PC-3 (cell line): ENCODE data around the gene RIPOR3. TPM values are rescaled to one million over a fixed set of nuclear protein-coding genes. Genes with fewer than 3 reads are reported as not detected.
A peak's percentile ranks its signal among the peaks of the same experiment; 100 is the strongest.

ENCODE experiments used
- ATAC-seq: fragments of 200-7000 bp; cut with Tn5 transposase; 2 replicates; pipeline ENCODE4 v1.9.1; 2020; ENCODE audit warnings: mild to moderate bottlenecking, moderate library complexity
- BruUV-seq: library from RNA; stranded (reverse); fragments of 400-500 nt; replicated peaks from 2 replicates; lab custom pipeline; 2021; lab: Mats Ljungman, UMichigan
- CTCF ChIA-PET: fragments of 300-600 bp; sonication (Branson Sonifier 250); formaldehyde crosslinking; loops from one replicate; lab custom pipeline; 2022; ENCODE audit warnings: antibody characterized with exemption; lab: Charles Lee
- POLR2A ChIA-PET: fragments of 300-600 bp; sonication (Branson Sonifier 250); formaldehyde crosslinking; loops from one replicate; lab custom pipeline; 2022; ENCODE audit warnings: antibody characterized with exemption; ENCODE audit not compliant: unreplicated experiment; lab: Charles Lee
- DNase-seq: peaks from one replicate; pipeline ENCODE4 v3.0.0-alpha.2; 2015
- H2AFZ ChIP-seq: fragments of 300-600 bp; sonication (generic); 2 replicates; pipeline ENCODE4 v1.6.0; 2016; ENCODE audit warnings: antibody characterized with exemption, low read length
- H3F3A ChIP-seq: fragments of 300-600 bp; sonication (generic); one replicate; pipeline ENCODE4 v1.6.0; 2017; ENCODE audit warnings: antibody characterized with exemption, low read length, control low read depth, mild to moderate bottlenecking; ENCODE audit not compliant: unreplicated experiment
- H3K27ac ChIP-seq: fragments of 300-600 bp; sonication (generic); 2 replicates; pipeline ENCODE4 v1.5.1; 2016; ENCODE audit warnings: mild to moderate bottlenecking, low read length
- H3K27me3 ChIP-seq: fragments of 300-600 bp; sonication (generic); 2 replicates; pipeline ENCODE4 v1.6.1; 2016; ENCODE audit warnings: low read length, mixed read lengths
- H3K36me3 ChIP-seq: fragments of 300-600 bp; sonication (generic); 2 replicates; pipeline ENCODE4 v1.6.1; 2016; ENCODE audit warnings: low read depth, mixed run types, low read length, mixed read lengths
- H3K4me1 ChIP-seq: fragments of 300-600 bp; sonication (generic); 2 replicates; pipeline ENCODE4 v1.5.1; 2016; ENCODE audit warnings: low read length; ENCODE audit not compliant: insufficient read depth
- H3K4me2 ChIP-seq: fragments of 300-600 bp; sonication (generic); 2 replicates; pipeline ENCODE4 v1.6.0; 2016; ENCODE audit warnings: low read length
- H3K4me3 ChIP-seq: fragments of 300-600 bp; sonication (generic); 2 replicates; pipeline ENCODE4 v1.5.1; 2016; ENCODE audit warnings: mild to moderate bottlenecking, low read length, mixed read lengths
- H3K79me2 ChIP-seq: fragments of 300-600 bp; sonication (generic); 2 replicates; pipeline ENCODE4 v1.6.1; 2017; ENCODE audit warnings: low read length, mixed read lengths
- H3K9ac ChIP-seq: fragments of 300-600 bp; sonication (generic); 2 replicates; pipeline ENCODE4 v1.6.0; 2016; ENCODE audit warnings: mild to moderate bottlenecking, low read length
- H3K9me2 ChIP-seq: fragments of 300-600 bp; sonication (generic); replicated peaks from 2 replicates; pipeline ENCODE4 v1.6.1; 2016; ENCODE audit warnings: mixed run types, low read length, mixed read lengths
- H3K9me3 ChIP-seq: fragments of 300-600 bp; sonication (generic); 2 replicates; pipeline ENCODE4 v1.6.1; 2016; ENCODE audit warnings: low read length, mixed read lengths
- H4K20me1 ChIP-seq: fragments of 300-600 bp; sonication (generic); 2 replicates; pipeline ENCODE4 v1.6.1; 2016; ENCODE audit warnings: low read length, mixed read lengths
- EZH2 ChIP-seq: fragments of 300-600 bp; sonication (generic); IDR thresholded peaks from one replicate; pipeline ENCODE4 v1.6.1; 2017; ENCODE audit warnings: antibody characterized with exemption, mild to moderate bottlenecking, low read length; ENCODE audit not compliant: unreplicated experiment
- EZH2phosphoT487 ChIP-seq: fragments of 300-600 bp; sonication (generic); IDR thresholded peaks from 2 replicates; pipeline ENCODE4 v1.6.1; 2018; ENCODE audit warnings: mild to moderate bottlenecking, antibody characterized with exemption, low read length, borderline replicate concordance
- intact Hi-C: fragments of 100-400 bp; cut with micrococcal nuclease; formaldehyde crosslinking; loops from 2 replicates; pipeline ENCODE4 v1.9.0; 2023
- total RNA-seq: library from RNA; depleted of rRNA; stranded (reverse); fragments of >200 nt; gene quantifications from 2 replicates; pipeline ENCODE4 v1.2.3, GENCODE V29; 2014
- TF ChIP-seq, protein P1 (sequence below): fragments of 300-600 bp; sonication (generic); conservative IDR thresholded peaks from 2 replicates; pipeline ENCODE4 v1.5.1; 2017; ENCODE audit warnings: antibody characterized with exemption, low read depth, mild to moderate bottlenecking, low read length

RIPOR3 gene
- total RNA-seq, 1 experiment from 2014 or later: 0.04 TPM

GRCh38 chr20:50559856-50560638 is 131.3 kb downstream of the RIPOR3 start:
- ChIA-PET CTCF (interaction anchor here (0.6 kb wide), 1 partner anchor 421 kb away, joined by 3 read pairs; no protein-coding TSS in a partner anchor), POLR2A (no interaction called here)
- H3K27ac ChIP-seq: no peak overlapping the region
- BruUV-seq: no TSS peak
- H3K4me3 ChIP-seq: no peak overlapping the region
- intact Hi-C loops: loop anchor here (2.0 kb wide), 1 partner anchor 49 kb away; the partner anchor contains the start of gene PTPN1
- H3K9me2 ChIP-seq: no peaks in the 10 kb centered on the region
- no peaks in the 10 kb centered on the region for H4K20me1 ChIP-seq
- H3K9me3 ChIP-seq: no peaks in the 10 kb centered on the region
- H3K9ac ChIP-seq: no peak overlapping the region
- H3K79me2 ChIP-seq: peaks cover 37% of the 10 kb centered on the region
- no peak overlapping the region for H3K4me2 ChIP-seq
- no peaks in the 10 kb centered on the region for H3K27me3 ChIP-seq
- TF ChIP-seq, protein P1, sequence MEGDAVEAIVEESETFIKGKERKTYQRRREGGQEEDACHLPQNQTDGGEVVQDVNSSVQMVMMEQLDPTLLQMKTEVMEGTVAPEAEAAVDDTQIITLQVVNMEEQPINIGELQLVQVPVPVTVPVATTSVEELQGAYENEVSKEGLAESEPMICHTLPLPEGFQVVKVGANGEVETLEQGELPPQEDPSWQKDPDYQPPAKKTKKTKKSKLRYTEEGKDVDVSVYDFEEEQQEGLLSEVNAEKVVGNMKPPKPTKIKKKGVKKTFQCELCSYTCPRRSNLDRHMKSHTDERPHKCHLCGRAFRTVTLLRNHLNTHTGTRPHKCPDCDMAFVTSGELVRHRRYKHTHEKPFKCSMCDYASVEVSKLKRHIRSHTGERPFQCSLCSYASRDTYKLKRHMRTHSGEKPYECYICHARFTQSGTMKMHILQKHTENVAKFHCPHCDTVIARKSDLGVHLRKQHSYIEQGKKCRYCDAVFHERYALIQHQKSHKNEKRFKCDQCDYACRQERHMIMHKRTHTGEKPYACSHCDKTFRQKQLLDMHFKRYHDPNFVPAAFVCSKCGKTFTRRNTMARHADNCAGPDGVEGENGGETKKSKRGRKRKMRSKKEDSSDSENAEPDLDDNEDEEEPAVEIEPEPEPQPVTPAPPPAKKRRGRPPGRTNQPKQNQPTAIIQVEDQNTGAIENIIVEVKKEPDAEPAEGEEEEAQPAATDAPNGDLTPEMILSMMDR: no peak
- no peak for TF ChIP-seq EZH2phosphoT487
- no peak for TF ChIP-seq EZH2
- H3K36me3 ChIP-seq: peaks cover 20% of the 10 kb centered on the region; the same call in 1 of the 2 replicates
- peaks cover 7% of the 10 kb centered on the region for H3F3A ChIP-seq
- no peak overlapping the region for H2AFZ ChIP-seq
- H3K4me1 ChIP-seq: peaks cover 41% of the 10 kb centered on the region
- ATAC-seq (no peak), DNase-seq (no peak)

DNA sequence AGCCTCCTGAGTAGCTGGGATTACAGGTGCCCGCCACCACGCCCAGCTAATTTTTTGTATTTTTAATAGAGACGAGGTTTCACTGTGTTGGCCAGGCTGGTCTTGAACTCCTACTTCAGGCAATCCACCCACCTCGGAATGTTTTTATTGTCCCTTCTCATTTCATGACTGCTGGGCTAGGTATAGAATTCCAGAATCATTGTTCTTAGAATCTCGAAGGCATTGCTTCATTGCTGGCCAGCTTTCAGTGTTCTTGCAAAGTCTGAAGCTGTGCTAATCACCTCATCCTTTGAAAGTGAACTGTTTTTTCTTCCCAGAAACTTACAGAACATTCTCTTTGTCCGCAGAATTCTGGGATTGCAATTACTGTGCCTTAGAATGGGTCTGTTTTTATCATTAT is 132.2 kb downstream of the RIPOR3 start:
- H3K9ac ChIP-seq: no peak overlapping the region
- intact Hi-C loops: no loop called here
- H3K79me2 ChIP-seq: peaks cover 37% of the 10 kb centered on the region
- H3K9me2 ChIP-seq: no peaks in the 10 kb centered on the region
- TF ChIP-seq EZH2phosphoT487 (no peak), EZH2 (no peak)
- TF ChIP-seq, protein P1: no peak
- H3K9me3 ChIP-seq: no peaks in the 10 kb centered on the region
- peaks cover 13% of the 10 kb centered on the region; the same call in 1 of the 2 replicates for H3K36me3 ChIP-seq
- ChIA-PET CTCF (no interaction called here), POLR2A (no interaction called here)
- peaks cover 41% of the 10 kb centered on the region for H3K4me1 ChIP-seq
- BruUV-seq: no TSS peak
- no peak overlapping the region for H2AFZ ChIP-seq
- peak overlapping the region; percentile 47 for H3K27ac ChIP-seq
- no peaks in the 10 kb centered on the region for H3K27me3 ChIP-seq
- peaks cover 7% of the 10 kb centered on the region for H3F3A ChIP-seq
- H4K20me1 ChIP-seq: no peaks in the 10 kb centered on the region
- no peak overlapping the region for H3K4me3 ChIP-seq
- DNase-seq: no peak
- no peak for ATAC-seq
- peak overlapping the region; percentile 37; the same call in 1 of the 2 replicates for H3K4me2 ChIP-seq
